Measurements from ENCODE around the gene INPP5A.

Gene INPP5A

DNA sequence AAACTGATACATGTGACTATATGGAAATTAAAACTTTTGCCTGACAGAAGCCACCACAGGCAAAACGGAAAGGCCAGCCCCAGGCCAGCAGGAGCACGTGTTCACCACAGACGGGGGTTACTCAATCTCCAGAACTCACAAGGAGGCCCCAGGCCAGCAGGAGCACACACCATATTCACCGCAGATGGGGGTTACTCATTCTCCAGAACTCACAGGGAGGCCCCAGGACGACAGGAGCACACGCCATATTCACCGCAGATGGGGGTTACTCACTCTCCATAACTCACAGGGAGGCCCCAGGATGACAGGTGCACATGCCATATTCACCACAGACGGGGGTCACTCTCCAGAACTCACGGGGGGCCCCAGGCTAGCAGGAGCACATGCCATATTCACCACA is 186.9 kb downstream of the INPP5A start:
- Mint-ChIP-seq H3K4me1 (no peaks in the 10 kb centered on the region), H3K4me3 (no peak overlapping the region), H3K27ac (no peak overlapping the region), H3K27me3 (no peaks in the 10 kb centered on the region), H3K36me3 (peaks cover 24% of the 10 kb centered on the region), H3K9me3 (no peaks in the 10 kb centered on the region)
- ATAC-seq (ENCODE audit: low read depth): no peak
- no peak for DNase-seq (ENCODE audit: low spot score in 2 of 2)

- Mint-ChIP-seq H3K27ac (no peak overlapping the region), H3K27me3 (no peaks in the 10 kb centered on the region), H3K4me1 (no peaks in the 10 kb centered on the region)
These were observed 187.6 kb downstream of the INPP5A start for GRCh38 chr10:132725202-132725601.

DNA sequence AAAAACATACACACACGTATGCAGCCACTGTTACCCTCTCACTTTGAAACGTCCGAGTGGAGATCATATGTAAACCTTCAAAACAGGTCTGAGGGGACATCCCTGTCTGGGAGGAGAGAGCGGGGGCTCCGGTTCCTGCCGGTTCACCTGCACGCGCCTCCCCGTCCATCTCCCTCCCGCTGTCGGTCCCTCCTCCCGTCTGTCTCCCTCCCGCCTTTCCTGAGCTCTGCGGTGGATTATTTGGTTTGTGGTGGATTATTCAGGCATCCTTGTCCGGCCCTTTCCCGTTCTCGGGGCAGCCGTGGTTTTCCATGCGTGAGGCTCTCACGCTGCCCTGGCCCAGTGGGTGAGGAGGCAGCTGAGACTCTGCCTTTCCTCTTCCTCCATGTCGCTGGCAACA is 188.6 kb downstream of the INPP5A start:
- ATAC-seq (ENCODE audit: low read depth) (no peak), DNase-seq (ENCODE audit: low spot score in 2 of 2) (no peak)
- Mint-ChIP-seq H3K4me3 (no peak overlapping the region), H3K9me3 (no peaks in the 10 kb centered on the region), H3K4me1 (no peaks in the 10 kb centered on the region), H3K36me3 (peaks cover 24% of the 10 kb centered on the region), H3K27me3 (no peaks in the 10 kb centered on the region), H3K27ac (no peak overlapping the region)

More at GRCh38 chr10:132725202-132725601, 187.6 kb downstream of the INPP5A start:
- ATAC-seq (ENCODE audit: low read depth) (no peak), DNase-seq (ENCODE audit: low spot score in 2 of 2) (no peak)
- Mint-ChIP-seq H3K36me3 (peaks cover 24% of the 10 kb centered on the region), H3K9me3 (no peaks in the 10 kb centered on the region), H3K4me3 (no peak overlapping the region)

DNA sequence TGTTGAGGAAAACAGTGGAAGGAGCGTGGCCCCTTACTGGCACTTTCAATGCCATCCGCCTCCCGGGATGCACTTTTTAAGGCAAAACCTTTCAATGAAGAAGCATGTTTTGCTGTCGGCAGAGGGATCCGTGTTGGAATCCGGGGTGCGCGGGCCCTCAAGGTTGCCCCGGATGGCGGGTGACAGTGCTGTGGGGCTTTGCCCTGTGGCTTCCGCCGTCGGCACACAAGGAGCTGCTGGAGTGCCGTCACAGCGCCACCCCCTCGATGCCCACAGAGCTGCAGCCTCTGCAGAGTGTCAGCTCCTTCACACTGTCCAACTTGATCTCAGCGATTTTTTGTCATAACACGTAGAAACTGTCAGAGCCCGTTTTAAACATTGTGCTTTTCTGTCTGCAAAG is 189.4 kb downstream of the INPP5A start:
- H3K4me3 Mint-ChIP-seq: no peak overlapping the region
- peaks cover 25% of the 10 kb centered on the region for H3K36me3 Mint-ChIP-seq
- no peaks in the 10 kb centered on the region for H3K9me3 Mint-ChIP-seq
- no peak overlapping the region for H3K27ac Mint-ChIP-seq
- H3K27me3 Mint-ChIP-seq: no peaks in the 10 kb centered on the region
- ATAC-seq (ENCODE audit: low read depth) (no peak), DNase-seq (ENCODE audit: low spot score in 2 of 2) (no peak)
- H3K4me1 Mint-ChIP-seq: no peaks in the 10 kb centered on the region

DNA sequence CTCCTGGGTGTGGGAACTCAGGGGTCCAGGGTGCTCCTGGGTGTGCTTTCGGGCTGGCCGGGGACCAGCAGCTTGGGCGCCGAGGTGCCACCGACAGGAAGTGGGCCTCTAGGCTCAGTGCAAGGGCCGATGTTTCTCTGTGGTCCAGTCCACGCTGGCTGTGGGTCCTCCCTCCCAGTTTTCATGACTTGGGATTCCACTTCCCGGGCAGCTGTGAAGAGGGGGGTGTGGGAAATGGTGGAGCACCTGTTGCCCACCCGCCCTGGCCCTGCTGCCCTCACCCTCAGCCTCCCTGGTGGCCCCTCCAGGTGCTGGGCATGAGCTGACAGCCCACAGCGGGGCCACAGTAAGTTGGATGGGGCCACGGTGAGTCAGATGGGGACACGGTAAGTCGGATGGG is 189.8 kb downstream of the INPP5A start:
- ATAC-seq (ENCODE audit: low read depth) (no peak), DNase-seq (ENCODE audit: low spot score in 2 of 2) (no peak)
- H3K27ac Mint-ChIP-seq: no peak overlapping the region
- peaks cover 28% of the 10 kb centered on the region for H3K36me3 Mint-ChIP-seq
- H3K9me3 Mint-ChIP-seq: no peaks in the 10 kb centered on the region
- H3K4me1 Mint-ChIP-seq: no peaks in the 10 kb centered on the region
- no peaks in the 10 kb centered on the region for H3K27me3 Mint-ChIP-seq
- no peak overlapping the region for H3K4me3 Mint-ChIP-seq

DNA sequence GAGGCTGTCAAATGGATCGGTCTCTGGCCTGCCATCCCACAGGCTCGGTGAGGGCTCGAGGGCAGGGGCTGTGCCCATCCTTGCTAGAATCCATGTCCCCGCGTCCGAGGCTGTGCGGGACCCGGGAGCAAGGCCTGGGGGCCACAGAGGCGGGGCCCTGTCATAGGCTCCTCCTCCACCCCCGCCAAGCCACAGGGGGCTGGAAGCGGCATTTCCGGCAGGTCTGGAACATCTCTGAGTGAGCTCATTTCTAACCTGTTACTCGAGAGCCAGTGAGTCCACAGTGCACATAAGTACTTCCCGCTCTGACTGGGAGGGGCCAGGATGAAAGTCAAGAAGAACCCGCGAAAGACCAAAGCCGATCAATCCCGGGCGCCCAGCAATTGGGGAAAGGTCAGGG is 190.7 kb downstream of the INPP5A start:
- DNase-seq (ENCODE audit: low spot score in 2 of 2) (no peak), ATAC-seq (ENCODE audit: low read depth) (no peak)
- Mint-ChIP-seq H3K4me1 (no peaks in the 10 kb centered on the region), H3K27ac (no peak overlapping the region), H3K36me3 (peaks cover 24% of the 10 kb centered on the region), H3K9me3 (no peaks in the 10 kb centered on the region), H3K4me3 (no peak overlapping the region), H3K27me3 (no peaks in the 10 kb centered on the region)

GRCh38 chr10:132728741-132729140 is 191.2 kb downstream of the INPP5A start:
- Mint-ChIP-seq H3K27ac (no peak overlapping the region), H3K9me3 (no peaks in the 10 kb centered on the region), H3K4me1 (no peaks in the 10 kb centered on the region), H3K4me3 (no peak overlapping the region), H3K27me3 (no peaks in the 10 kb centered on the region), H3K36me3 (peaks cover 24% of the 10 kb centered on the region)
- DNase-seq (ENCODE audit: low spot score in 2 of 2) (no peak), ATAC-seq (ENCODE audit: low read depth) (no peak)

DNA sequence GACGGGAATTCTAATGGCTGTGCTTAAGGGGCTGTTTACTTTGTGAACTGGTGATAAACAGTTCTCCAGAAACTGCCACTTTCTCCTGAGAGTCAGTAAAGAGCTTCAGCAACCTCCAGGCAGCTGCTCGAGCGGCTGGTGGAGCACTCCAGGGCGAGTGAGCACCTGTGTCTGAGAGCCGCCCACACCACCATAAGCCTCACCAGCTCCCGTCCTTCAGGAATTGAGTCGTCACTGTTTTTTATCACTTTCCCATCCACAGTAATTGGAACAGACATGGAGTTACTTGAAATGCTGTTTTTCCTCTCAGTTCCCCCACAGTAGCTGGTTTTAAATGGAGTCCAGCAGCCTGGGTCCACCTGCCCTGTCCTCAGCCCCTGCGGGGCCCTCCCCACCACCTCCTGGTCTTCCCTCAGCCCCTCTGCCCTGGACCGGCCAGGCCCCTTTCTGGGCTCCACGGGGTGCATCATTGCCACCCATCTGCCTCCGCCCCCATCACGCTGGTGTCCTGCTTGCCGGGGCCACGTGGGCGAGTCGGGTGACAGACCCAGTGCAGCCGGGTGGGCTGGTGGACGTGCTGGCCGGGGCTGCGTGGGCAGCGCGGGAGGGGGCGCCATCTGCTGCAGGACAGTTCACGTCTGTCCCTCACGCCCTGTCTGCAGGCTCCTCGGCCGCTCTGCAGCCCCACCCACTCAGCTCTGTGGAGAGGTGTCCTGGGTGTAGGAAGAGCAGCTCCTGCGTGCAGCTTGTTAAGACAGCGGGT is 192.4 kb downstream of the INPP5A start:
- Mint-ChIP-seq H3K27ac (no peak overlapping the region), H3K4me3 (no peak overlapping the region), H3K9me3 (no peaks in the 10 kb centered on the region), H3K36me3 (peaks cover 18% of the 10 kb centered on the region), H3K4me1 (no peaks in the 10 kb centered on the region), H3K27me3 (no peaks in the 10 kb centered on the region)
- ATAC-seq (ENCODE audit: low read depth) (no peak), DNase-seq (ENCODE audit: low spot score in 2 of 2) (no peak)

DNA sequence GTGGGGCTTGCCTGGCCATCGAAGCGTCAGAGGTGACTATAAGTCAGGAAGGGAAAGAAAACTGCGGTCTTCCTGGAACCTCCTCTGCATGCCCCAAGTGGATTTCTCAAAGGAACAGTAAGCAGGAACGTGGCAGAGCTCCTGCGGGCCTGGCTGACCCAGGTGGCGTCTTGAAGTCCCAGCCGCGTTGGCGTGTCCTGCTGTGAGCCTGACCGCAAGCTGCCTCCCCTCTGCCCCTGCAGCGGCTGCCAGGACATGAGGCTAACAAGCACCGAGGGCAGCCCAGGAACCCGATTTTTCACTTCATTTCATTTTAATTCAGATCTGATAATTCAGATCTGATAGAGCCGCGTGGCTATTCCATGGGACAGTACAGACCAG is 193.0 kb downstream of the INPP5A start:
- no peaks in the 10 kb centered on the region for H3K27me3 Mint-ChIP-seq
- no peaks in the 10 kb centered on the region for H3K9me3 Mint-ChIP-seq
- no peak overlapping the region for H3K4me3 Mint-ChIP-seq
- DNase-seq (ENCODE audit: low spot score in 2 of 2) (no peak), ATAC-seq (ENCODE audit: low read depth) (no peak)
- no peaks in the 10 kb centered on the region for H3K4me1 Mint-ChIP-seq
- no peak overlapping the region for H3K27ac Mint-ChIP-seq
- peaks cover 18% of the 10 kb centered on the region for H3K36me3 Mint-ChIP-seq

DNA sequence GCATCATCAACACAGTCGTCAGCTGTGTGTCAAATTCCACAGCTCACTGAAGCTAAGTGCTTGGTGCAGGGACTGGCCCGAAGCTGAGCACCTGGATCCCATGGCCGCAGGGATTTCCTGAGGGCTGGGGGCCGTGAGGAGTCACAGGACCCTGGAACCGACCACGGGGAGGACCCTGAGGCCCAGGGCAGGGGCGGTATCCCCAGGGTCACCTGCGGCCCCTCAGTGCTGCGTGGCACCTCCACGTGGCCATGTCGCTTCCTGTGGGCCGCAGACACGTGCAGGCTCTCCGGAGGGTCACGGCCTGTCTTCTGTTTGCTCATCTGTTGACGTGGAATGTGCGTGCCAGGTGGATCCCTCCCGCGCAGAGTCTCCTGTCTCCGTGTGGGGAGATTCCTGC is 194.9 kb downstream of the INPP5A start:
- DNase-seq (ENCODE audit: low spot score in 2 of 2): no peak
- Mint-ChIP-seq H3K4me1 (no peaks in the 10 kb centered on the region), H3K4me3 (no peak overlapping the region), H3K9me3 (no peaks in the 10 kb centered on the region), H3K27ac (no peak overlapping the region), H3K27me3 (no peaks in the 10 kb centered on the region), H3K36me3 (peaks cover 8% of the 10 kb centered on the region)
- no peak for ATAC-seq (ENCODE audit: low read depth)

- DNase-seq (ENCODE audit: low spot score in 2 of 2) (no peak), ATAC-seq (ENCODE audit: low read depth) (no peak)
- H3K36me3 Mint-ChIP-seq: peaks cover 6% of the 10 kb centered on the region
- no peaks in the 10 kb centered on the region for H3K27me3 Mint-ChIP-seq
- no peak overlapping the region for H3K27ac Mint-ChIP-seq
- H3K9me3 Mint-ChIP-seq: no peaks in the 10 kb centered on the region
- H3K4me3 Mint-ChIP-seq: no peak overlapping the region
- no peaks in the 10 kb centered on the region for H3K4me1 Mint-ChIP-seq
These were observed 196.3 kb downstream of the INPP5A start for GRCh38 chr10:132733926-132734325.

DNA sequence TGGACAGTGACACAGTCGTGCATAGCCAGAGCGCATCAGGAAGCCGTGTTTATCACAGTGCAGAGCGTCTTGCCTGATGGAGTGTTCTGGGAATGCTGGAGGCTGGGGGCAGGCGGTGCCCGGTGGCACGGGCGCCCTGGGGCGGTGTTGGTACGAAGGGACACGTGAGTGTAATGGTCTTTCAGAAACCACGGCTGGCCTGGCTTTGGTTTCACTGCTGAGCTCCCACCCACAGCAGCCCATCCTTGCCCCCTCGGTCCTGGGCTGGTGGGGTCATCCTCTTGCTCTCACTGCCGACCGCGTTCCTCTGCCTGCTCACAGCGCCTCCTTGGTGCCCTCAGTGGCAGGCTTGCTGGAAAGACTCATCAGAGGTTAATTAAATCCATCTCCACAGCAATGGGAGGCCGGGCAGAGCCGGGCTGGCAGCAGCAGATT is 197.8 kb downstream of the INPP5A start:
- Mint-ChIP-seq H3K27me3 (no peaks in the 10 kb centered on the region), H3K4me1 (no peaks in the 10 kb centered on the region), H3K27ac (no peak overlapping the region), H3K36me3 (peaks cover 6% of the 10 kb centered on the region), H3K4me3 (no peak overlapping the region), H3K9me3 (no peaks in the 10 kb centered on the region)
- ATAC-seq (ENCODE audit: low read depth) (no peak), DNase-seq (ENCODE audit: low spot score in 2 of 2) (no peak)

- Mint-ChIP-seq H3K27ac (no peak overlapping the region), H3K4me3 (no peak overlapping the region), H3K27me3 (no peaks in the 10 kb centered on the region), H3K36me3 (peaks cover 6% of the 10 kb centered on the region), H3K4me1 (no peaks in the 10 kb centered on the region), H3K9me3 (no peaks in the 10 kb centered on the region)
- ATAC-seq (ENCODE audit: low read depth) (no peak), DNase-seq (ENCODE audit: low spot score in 2 of 2) (no peak)
These were observed 198.4 kb downstream of the INPP5A start for GRCh38 chr10:132735923-132736391.

- no peak overlapping the region for H3K4me3 Mint-ChIP-seq
- no peaks in the 10 kb centered on the region for H3K4me1 Mint-ChIP-seq
These were observed 199.9 kb downstream of the INPP5A start for GRCh38 chr10:132737390-132738048.

More at GRCh38 chr10:132737390-132738048, 199.9 kb downstream of the INPP5A start:
- H3K27ac Mint-ChIP-seq: no peak overlapping the region
- no peak for DNase-seq (ENCODE audit: low spot score in 2 of 2)
- no peaks in the 10 kb centered on the region for H3K36me3 Mint-ChIP-seq
- no peak for ATAC-seq (ENCODE audit: low read depth)
- H3K27me3 Mint-ChIP-seq: no peaks in the 10 kb centered on the region
- H3K9me3 Mint-ChIP-seq: no peaks in the 10 kb centered on the region
